ENCODE data around the gene GALNT18. TPM values are rescaled to one million over a fixed set of nuclear protein-coding genes. Genes with fewer than 3 reads are reported as not detected.

GALNT18 gene
- polyA plus RNA-seq, 1 experiment = 4.8 TPM

DNA sequence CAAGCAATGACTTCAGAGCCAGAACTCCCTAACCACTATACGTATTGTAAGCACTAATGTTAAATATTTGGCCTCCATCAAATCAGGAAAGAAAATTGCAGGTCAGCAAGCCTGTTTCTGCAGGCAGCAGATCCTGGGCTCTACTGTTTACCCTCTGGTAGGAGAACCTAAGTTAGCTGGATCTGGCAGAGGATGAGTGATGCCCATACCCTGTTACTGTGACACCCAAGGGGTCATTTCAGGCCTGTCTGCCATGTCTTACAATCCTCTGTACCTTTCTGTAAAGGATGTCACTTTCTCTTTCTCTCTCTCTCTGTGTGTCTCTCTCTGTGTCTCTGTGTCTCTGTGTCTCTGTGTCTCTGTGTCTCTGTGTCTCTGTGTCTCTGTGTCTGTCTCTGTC lies 375.6 kb downstream of the GALNT18 start:
- POLR2A ChIA-PET = no interaction called here
- no peak for TF ChIP-seq CTCF (IDR thresholded peaks at IDR 0.05; ENCODE audit: low read depth, low read length)

GRCh38 chr11:11245453-11245852 lies 376.4 kb downstream of the GALNT18 start:
- POLR2A ChIA-PET = no interaction called here
- DNase-seq (ENCODE audit: low read depth, low spot score) = no peak
- TF ChIP-seq CTCF (IDR thresholded peaks at IDR 0.05; ENCODE audit: low read depth, low read length) = no peak
- peaks cover 3% of the 10 kb centered on the region; the same call in 1 of the 2 replicates for H3K9me3 ChIP-seq (ENCODE audit: control insufficient read depth, insufficient read depth, low read length)
- CTCF ChIA-PET = no interaction called here
- H3K4me3 ChIP-seq (ENCODE audit: low read depth, low read length) = no peak overlapping the region
- no peak overlapping the region for H3K27ac ChIP-seq (ENCODE audit: low read depth, low read length)
- H3K27me3 ChIP-seq (ENCODE audit: control insufficient read depth, insufficient read depth, low read length) = peaks cover 23% of the 10 kb centered on the region

More for the DNA sequence above, 375.6 kb downstream of the GALNT18 start:
- H3K27ac ChIP-seq (ENCODE audit: low read depth, low read length) = no peak overlapping the region
- peaks cover 3% of the 10 kb centered on the region; the same call in 1 of the 2 replicates for H3K9me3 ChIP-seq (ENCODE audit: control insufficient read depth, insufficient read depth, low read length)
- no peak for DNase-seq (ENCODE audit: low read depth, low spot score)
- CTCF ChIA-PET = no interaction called here
- H3K27me3 ChIP-seq (ENCODE audit: control insufficient read depth, insufficient read depth, low read length) = peaks cover 28% of the 10 kb centered on the region
- no peak overlapping the region for H3K4me3 ChIP-seq (ENCODE audit: low read depth, low read length)

- TF ChIP-seq CTCF (IDR thresholded peaks at IDR 0.05; ENCODE audit: low read depth, low read length) = no peak
- ChIA-PET CTCF (no interaction called here), POLR2A (no interaction called here)
- Histone ChIP-seq H3K9me3 (ENCODE audit: control insufficient read depth, insufficient read depth, low read length) (peaks cover 3% of the 10 kb centered on the region; the same call in 1 of the 2 replicates), H3K27me3 (ENCODE audit: control insufficient read depth, insufficient read depth, low read length) (peaks cover 22% of the 10 kb centered on the region), H3K4me3 (ENCODE audit: low read depth, low read length) (no peak overlapping the region), H3K27ac (ENCODE audit: low read depth, low read length) (no peak overlapping the region)
- no peak for DNase-seq (ENCODE audit: low read depth, low spot score)
These were observed 377.2 kb downstream of the GALNT18 start for GRCh38 chr11:11244470-11245080.

- Histone ChIP-seq H3K9me3 (ENCODE audit: control insufficient read depth, insufficient read depth, low read length) (peaks cover 3% of the 10 kb centered on the region; the same call in 1 of the 2 replicates), H3K27me3 (ENCODE audit: control insufficient read depth, insufficient read depth, low read length) (peaks cover 22% of the 10 kb centered on the region), H3K27ac (ENCODE audit: low read depth, low read length) (no peak overlapping the region), H3K4me3 (ENCODE audit: low read depth, low read length) (no peak overlapping the region)
- POLR2A ChIA-PET = no interaction called here
- no peak for TF ChIP-seq CTCF (IDR thresholded peaks at IDR 0.05; ENCODE audit: low read depth, low read length)
- DNase-seq (ENCODE audit: low read depth, low spot score) = no peak
- CTCF ChIA-PET = no interaction called here
These were observed 378.0 kb downstream of the GALNT18 start for GRCh38 chr11:11243590-11244469.

DNA sequence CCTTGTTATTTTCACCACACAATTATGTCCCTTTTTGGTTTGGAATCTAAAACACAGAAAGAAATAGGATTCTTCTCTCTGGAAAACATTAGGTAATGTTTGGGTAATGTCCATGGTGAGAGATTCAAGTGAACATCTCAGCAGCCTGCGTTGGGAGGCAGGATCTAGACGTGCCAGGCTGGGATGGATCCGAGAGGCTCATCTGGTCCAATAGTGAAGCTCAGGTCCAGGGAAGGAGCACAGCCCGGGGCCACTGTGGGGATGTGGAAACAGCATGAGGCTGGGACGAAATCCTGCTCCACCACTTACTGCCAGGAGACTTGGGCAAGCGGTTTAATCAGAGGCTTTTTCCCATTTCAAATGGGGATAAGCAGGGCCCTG lies 378.6 kb downstream of the GALNT18 start:
- no peak for TF ChIP-seq CTCF (IDR thresholded peaks at IDR 0.05; ENCODE audit: low read depth, low read length)
- Histone ChIP-seq H3K27me3 (ENCODE audit: control insufficient read depth, insufficient read depth, low read length) (peaks cover 25% of the 10 kb centered on the region), H3K27ac (ENCODE audit: low read depth, low read length) (no peak overlapping the region), H3K4me3 (ENCODE audit: low read depth, low read length) (no peak overlapping the region), H3K9me3 (ENCODE audit: control insufficient read depth, insufficient read depth, low read length) (peaks cover 3% of the 10 kb centered on the region; the same call in 1 of the 2 replicates)
- CTCF ChIA-PET = no interaction called here
- no peak for DNase-seq (ENCODE audit: low read depth, low spot score)
- POLR2A ChIA-PET = no interaction called here

Data from AG04450 (cell line).